ENCODE data around the gene KDM2A. TPM values are rescaled to one million over a fixed set of nuclear protein-coding genes. Genes with fewer than 3 reads are reported as not detected.

Gene KDM2A
- total RNA-seq, 1 donor from 2014 or later = 71.0 TPM

DNA sequence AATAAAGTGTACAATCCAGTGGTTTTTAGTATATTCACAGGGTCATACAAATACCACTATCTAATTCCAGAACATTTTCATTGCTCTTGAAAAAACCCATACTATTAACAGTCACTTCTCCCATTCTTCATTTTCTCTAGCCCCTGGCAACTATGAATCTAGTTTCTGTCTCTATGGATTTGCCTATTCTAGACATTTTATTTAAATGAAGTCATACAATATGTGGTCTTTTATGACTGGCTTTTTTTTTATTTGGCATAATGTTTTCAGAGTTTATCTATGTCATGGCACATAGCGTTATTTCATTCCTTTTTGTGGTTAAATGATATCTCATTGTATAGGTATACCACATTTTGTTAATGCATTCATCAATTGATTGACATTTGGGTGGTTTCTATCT, 59.4 kb downstream of the KDM2A start:
- no peak for DNase-seq
- Mint-ChIP-seq H3K9me3 (ENCODE audit: unreplicated experiment) (no peaks in the 10 kb centered on the region), H3K27me3 (ENCODE audit: unreplicated experiment) (no peaks in the 10 kb centered on the region), H3K36me3 (ENCODE audit: unreplicated experiment) (no peaks in the 10 kb centered on the region), H3K27ac (ENCODE audit: unreplicated experiment) (no peak overlapping the region), H3K4me1 (ENCODE audit: low read depth, unreplicated experiment) (no peaks in the 10 kb centered on the region), H3K4me3 (ENCODE audit: unreplicated experiment) (no peak overlapping the region)
- TF ChIP-seq, protein P1, sequence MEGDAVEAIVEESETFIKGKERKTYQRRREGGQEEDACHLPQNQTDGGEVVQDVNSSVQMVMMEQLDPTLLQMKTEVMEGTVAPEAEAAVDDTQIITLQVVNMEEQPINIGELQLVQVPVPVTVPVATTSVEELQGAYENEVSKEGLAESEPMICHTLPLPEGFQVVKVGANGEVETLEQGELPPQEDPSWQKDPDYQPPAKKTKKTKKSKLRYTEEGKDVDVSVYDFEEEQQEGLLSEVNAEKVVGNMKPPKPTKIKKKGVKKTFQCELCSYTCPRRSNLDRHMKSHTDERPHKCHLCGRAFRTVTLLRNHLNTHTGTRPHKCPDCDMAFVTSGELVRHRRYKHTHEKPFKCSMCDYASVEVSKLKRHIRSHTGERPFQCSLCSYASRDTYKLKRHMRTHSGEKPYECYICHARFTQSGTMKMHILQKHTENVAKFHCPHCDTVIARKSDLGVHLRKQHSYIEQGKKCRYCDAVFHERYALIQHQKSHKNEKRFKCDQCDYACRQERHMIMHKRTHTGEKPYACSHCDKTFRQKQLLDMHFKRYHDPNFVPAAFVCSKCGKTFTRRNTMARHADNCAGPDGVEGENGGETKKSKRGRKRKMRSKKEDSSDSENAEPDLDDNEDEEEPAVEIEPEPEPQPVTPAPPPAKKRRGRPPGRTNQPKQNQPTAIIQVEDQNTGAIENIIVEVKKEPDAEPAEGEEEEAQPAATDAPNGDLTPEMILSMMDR (IDR thresholded peaks at IDR 0.05; ENCODE audit: partially characterized antibody, unreplicated experiment) = no peak

DNA sequence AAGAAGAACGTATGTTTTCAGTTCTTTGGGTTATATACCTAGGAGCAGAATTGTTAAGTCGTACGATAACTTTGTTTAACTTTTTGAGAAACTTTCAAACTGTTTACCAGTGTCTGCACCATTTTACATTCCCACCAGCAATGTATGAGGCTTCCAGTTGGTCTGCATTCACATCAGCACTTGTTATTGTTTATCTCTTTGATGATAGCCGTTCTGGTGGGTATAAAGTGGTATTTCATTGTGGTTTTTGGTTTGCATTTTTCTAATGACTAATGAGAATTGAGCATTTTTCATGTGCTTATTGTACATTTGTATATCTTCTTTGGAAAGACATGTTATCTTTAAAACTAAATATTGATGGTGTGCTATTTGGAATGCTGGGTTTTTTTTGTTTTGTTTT, 59.8 kb downstream of the KDM2A start:
- Mint-ChIP-seq H3K4me3 (ENCODE audit: unreplicated experiment) (no peak overlapping the region), H3K27me3 (ENCODE audit: unreplicated experiment) (no peaks in the 10 kb centered on the region), H3K4me1 (ENCODE audit: low read depth, unreplicated experiment) (no peaks in the 10 kb centered on the region), H3K36me3 (ENCODE audit: unreplicated experiment) (no peaks in the 10 kb centered on the region), H3K9me3 (ENCODE audit: unreplicated experiment) (no peaks in the 10 kb centered on the region), H3K27ac (ENCODE audit: unreplicated experiment) (no peak overlapping the region)
- no peak for DNase-seq
- TF ChIP-seq, protein P1 (IDR thresholded peaks at IDR 0.05; ENCODE audit: partially characterized antibody, unreplicated experiment) = no peak

DNA sequence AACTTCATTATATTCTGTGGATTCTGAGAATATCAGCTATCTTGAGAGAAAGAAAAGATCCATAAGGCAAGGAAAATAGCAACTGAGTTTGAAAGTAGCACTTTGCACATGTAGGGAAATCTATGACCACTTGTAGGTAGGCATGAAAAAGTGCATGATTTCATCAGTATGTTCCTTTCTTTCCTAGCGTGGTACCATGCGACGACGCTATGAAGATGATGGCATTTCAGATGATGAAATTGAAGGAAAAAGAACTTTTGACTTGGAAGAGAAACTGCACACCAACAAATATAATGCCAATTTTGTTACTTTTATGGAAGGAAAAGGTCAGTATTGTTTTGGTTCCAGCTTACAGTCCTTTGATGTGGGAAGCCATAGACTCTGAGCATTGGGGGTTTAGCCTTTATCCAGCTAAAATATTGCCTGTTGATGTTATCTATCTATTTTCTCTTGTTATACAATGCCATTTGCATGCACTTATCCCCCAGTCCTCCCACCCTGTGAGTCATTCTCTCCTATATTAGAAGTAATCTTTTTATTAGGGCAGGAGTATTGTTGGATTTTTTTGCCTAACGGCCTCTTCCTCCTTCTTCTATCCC, 60.9 kb downstream of the KDM2A start:
- H3K27ac Mint-ChIP-seq (ENCODE audit: unreplicated experiment) = no peak overlapping the region

DNA sequence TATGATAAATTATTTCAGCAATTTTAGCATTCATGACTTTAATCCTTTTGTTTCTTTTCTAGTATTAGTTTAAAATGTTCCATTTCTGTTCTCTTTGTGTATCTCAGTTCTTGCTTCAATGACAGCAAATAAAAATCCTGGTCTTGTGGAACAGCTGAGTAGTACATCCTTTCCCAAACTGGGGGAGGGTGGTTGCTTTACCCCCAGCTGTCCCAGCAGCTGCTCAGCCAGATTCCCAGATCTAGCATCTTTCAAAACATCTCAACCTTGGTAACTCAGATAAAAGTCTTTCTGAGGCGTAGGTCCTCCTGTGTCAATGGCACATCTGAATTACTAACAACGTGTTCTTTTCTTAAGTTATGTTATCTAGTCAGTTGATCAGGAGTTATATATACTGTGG, 75.0 kb downstream of the KDM2A start:
- H3K4me1 Mint-ChIP-seq (ENCODE audit: low read depth, unreplicated experiment) = peaks cover 4% of the 10 kb centered on the region
- no peaks in the 10 kb centered on the region for H3K36me3 Mint-ChIP-seq (ENCODE audit: unreplicated experiment)
- H3K27me3 Mint-ChIP-seq (ENCODE audit: unreplicated experiment) = peaks cover 3% of the 10 kb centered on the region
- no peak overlapping the region for H3K4me3 Mint-ChIP-seq (ENCODE audit: unreplicated experiment)
- TF ChIP-seq, protein P1 (IDR thresholded peaks at IDR 0.05; ENCODE audit: partially characterized antibody, unreplicated experiment) = no peak
- DNase-seq = no peak
- H3K27ac Mint-ChIP-seq (ENCODE audit: unreplicated experiment) = no peak overlapping the region
- no peaks in the 10 kb centered on the region for H3K9me3 Mint-ChIP-seq (ENCODE audit: unreplicated experiment)

More for the DNA sequence above, 60.9 kb downstream of the KDM2A start:
- TF ChIP-seq, protein P1 (IDR thresholded peaks at IDR 0.05; ENCODE audit: partially characterized antibody, unreplicated experiment) = no peak
- H3K4me3 Mint-ChIP-seq (ENCODE audit: unreplicated experiment) = no peak overlapping the region
- H3K36me3 Mint-ChIP-seq (ENCODE audit: unreplicated experiment) = peaks cover 4% of the 10 kb centered on the region
- no peaks in the 10 kb centered on the region for H3K9me3 Mint-ChIP-seq (ENCODE audit: unreplicated experiment)
- DNase-seq = no peak
- H3K4me1 Mint-ChIP-seq (ENCODE audit: low read depth, unreplicated experiment) = no peaks in the 10 kb centered on the region
- H3K27me3 Mint-ChIP-seq (ENCODE audit: unreplicated experiment) = no peaks in the 10 kb centered on the region

DNA sequence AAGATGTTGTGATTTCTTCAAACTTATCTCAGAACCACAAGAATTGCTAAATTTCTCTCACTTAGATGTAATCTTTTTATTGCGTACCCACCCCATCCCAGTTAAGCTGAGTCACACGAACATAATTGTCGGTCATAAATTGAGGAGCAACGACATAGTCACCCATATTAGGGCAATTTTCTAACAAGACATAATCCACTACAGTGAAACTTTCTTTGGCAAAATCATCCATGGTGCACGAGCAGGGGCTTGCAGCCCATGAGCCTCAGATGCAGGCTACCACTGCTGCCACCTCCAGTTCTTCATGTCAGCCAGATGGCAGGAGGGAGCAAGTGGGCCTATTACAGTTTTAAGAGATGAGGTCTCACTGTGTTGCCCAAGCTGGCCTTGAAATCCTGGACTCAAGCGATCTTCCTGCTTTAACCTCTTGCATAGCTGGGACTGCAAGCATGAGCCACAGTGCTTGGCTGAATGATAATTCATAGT, 77.0 kb downstream of the KDM2A start:
- peaks cover 4% of the 10 kb centered on the region for H3K4me1 Mint-ChIP-seq (ENCODE audit: low read depth, unreplicated experiment)
- H3K27ac Mint-ChIP-seq (ENCODE audit: unreplicated experiment) = no peak overlapping the region
- no peak for DNase-seq
- H3K27me3 Mint-ChIP-seq (ENCODE audit: unreplicated experiment) = peaks cover 2% of the 10 kb centered on the region
- H3K9me3 Mint-ChIP-seq (ENCODE audit: unreplicated experiment) = no peaks in the 10 kb centered on the region
- TF ChIP-seq, protein P1 (IDR thresholded peaks at IDR 0.05; ENCODE audit: partially characterized antibody, unreplicated experiment) = no peak
- H3K4me3 Mint-ChIP-seq (ENCODE audit: unreplicated experiment) = no peak overlapping the region
- H3K36me3 Mint-ChIP-seq (ENCODE audit: unreplicated experiment) = no peaks in the 10 kb centered on the region
